MV-4-11 (cell line): ENCODE measurements around the gene CRB2.

Source experiments
- DNase-seq: peaks from one replicate; lab custom pipeline; 2025; lab: John Stamatoyannopoulos, UW

Gene CRB2

DNA sequence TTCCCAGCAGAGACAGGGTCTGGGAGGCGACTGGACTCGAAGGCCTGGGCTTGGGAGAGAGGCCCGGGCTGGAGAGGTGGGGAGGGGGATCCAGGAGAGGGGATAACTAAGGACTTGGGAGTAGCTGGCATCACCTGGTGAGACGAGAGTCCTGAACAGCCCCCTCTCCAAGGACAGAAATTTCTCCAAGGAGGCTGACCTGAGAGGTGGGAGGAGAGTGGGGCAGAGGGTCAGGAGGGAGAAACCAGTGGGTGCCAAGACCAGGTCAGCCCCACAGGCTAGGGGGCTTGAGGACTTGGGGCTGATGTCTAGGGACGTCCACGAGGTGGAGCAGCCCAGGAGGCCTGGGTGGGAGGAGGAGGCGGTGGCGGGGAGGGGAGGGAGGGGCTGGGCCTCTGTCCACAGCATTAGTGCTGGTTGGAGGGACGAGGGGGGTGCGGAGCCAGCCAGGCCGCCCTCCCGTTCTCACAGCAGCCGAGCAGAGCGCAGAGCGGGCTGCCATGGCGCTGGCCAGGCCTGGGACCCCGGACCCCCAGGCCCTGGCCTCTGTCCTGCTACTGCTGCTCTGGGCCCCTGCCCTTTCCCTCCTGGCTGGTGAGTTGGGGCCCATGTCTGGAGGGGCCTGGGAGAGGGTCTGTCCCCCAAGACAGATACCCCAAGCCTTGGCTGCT is at the start of gene CRB2:
TSS of gene CRB2 (plus strand) at position 437 of the 671 bp plus-strand sequence. CDS start at position 501, 64 bp downstream.
- no peak for DNase-seq

DNA sequence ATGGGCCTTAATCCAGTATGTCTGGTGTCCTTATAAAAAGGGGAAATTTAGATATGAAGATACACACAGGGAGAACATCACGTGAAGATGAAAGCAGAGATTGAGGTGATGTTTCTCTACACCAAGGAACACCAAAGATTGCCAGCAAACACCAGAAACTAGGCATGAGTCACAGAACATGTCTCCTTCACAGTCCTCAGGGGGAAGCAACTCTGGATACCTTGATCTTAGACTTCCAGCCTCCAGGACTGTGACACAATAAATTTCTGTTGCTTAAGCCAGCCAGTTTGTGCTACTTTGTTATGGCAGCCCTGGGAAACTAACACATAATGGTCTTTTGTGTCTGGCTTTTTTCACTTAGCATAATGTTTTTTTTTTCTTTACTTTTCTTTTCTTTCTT is 46.4 kb upstream of the CRB2 start:
- DNase-seq, result no peak

DNA sequence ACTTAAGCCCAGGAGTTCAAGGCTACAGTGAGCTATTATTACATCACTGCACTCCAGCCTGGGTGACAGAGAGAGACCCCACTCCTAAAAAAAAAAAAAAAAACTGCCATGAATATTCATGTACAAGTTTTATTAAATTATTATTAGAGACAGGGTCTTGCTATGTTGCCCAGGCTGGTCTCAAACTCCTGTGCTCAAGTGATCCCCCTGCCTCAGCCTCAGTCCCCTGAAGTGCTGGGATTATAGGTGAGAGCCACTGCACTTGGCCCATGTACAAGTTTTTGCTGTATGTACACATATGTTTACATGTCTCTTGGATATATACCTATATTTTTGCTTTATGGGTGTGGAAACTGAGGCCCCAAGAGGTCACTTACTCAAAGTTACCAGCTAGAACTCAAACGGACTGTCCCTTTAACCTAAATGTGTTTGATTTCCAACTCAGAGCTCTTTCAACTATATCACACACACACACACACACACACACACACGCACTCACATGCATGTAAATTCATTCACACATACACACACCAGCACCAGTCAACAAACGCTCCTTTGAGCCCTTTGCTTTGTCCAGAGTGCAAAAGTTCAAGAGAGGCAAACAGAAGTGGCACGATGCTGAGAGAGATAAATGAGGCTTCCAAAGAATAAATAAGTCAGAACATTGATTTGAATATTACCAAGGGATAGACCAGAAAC is 45.3 kb upstream of the CRB2 start:
- DNase-seq, result no peak

DNA sequence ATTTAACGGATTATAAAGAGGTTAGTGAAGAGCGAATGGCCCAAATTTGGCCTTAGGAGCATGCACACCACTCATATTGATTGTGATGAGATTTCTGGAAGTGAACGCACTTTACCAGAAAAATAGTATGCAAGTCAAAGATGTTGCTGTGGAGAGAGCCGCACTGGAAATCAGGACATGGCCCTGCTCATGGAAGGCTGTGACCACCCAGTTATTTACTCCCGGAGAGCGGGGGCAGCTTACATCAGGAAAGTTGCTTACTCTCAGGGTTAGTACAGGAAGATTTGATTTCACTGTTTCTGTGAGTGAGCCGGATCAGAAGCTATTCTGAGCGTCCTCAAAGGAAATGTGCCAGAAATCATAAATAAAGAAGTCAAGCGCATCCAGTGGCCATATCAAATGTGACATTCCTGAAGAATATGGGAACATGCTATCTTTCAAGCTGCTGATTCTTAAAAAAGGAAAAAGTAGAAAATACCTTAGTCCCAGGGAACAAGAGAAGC is 44.7 kb upstream of the CRB2 start:
- DNase-seq, result no peak

DNA sequence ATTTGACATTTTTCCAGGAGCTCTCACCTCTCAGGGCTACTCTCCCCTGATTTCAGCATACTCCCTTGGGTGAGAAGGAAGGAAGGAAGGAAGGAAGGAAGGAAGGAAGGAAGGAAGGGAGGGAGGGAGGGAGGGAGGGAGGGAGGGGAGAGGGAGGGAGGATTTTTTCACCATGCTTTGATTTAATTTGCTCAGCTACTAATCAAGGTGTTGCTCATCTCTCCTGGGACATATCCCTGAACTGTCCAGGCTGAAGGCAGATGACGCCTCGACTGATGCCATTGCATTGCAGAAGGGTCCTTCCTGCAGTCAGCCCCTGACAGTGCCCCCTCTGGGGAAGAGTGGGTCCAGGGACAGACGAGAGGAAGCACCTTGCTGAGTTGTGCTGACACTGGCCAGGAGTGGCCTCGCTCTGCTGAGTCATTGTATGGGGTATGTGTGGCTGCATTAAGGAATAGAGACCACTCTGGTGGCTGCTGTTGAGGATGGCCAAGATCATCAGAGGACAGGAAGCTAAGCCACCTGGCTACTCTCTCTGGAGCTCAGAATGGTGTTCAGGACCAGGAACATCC is 43.6 kb upstream of the CRB2 start:
- DNase-seq, result no peak

DNA sequence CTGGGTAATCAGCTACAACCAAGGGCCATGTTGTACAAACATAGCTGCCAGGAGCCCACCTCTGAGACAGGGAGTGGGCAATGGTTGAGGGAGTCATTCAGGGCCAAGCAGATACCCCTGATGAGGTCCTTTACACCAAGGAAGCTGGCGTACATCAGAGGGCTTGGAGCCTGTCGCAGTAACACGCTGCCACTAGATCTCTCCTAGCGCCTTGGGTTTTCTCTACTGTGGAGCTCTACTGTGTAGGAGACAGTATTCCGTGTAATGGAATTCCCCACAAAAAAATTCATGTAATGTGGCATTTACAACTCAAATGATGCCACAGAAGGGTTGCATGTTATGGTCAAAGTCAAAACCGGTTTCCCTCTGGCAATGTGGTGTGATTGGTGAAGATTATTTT is 41.4 kb upstream of the CRB2 start:
- DNase-seq, result no peak

DNA sequence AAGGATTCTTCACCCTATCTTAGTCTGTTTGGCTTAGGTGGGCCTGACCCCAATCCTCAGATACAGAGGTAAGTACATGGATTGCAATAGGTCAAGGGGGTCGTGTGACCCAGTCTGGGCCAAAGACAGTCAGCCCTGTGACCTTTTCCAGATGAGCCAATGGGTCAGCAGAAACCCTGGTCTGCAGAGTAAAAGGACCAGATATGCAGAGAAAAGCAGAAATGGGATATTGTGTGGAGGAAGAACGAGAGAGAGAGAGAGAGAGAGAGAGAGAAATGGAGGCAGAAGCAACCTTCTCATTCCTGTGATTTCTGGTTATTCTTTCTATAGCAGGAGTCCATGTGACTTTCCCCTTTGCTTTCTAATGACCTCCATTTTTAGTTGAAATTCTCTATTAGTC is 40.4 kb upstream of the CRB2 start:
- no peak for DNase-seq

DNA sequence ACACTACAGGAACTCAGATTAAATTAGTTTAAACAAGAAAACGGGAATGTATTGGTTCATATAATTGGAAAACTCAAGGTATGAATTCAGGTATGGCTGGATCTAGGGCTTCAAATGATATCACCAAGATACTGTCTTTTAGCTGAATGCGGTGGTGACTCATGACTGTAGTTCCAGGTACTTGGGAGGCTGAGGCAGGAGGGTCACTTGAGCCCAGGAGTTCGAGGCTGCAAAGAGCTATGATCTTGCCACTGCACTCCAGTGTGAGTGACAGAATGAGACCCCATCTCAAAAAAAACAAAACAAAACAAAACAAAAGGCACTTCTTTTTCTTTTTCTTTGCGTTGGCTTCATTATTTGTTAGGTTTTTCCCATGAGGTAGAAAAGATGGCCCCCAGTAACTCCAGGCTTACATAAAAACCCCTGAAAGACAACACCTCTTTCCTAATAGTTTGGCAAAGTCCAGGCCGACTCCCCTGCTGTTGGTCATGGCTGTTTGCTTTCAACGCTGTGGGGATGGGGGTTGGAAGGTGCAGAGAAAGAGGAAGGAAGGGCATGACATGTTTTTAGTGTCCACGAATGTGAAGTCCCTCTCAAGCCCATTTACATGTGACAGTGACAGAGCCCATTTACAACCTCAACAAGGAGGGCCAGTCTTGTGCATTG is 39.8 kb upstream of the CRB2 start:
- peak; percentile 63 for DNase-seq

DNA sequence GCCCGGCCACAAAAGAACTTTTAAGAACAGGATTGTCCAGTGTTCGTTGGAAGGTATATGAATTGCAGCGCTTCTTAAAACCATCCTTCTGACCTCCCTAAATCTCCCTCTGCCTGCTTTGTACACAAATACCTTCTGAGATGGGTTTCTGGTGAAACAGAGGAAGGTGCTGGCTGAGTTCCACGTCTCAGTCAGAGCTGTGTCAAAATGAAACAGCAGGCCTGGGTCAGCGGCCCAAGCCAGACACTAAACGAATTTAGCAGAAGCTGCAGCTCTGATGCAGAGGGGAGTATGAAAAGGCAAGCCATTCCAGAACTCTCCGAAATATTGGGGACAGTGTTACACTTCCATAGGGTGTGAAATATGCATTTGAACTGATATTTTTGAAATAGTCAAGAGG is 37.8 kb upstream of the CRB2 start:
- DNase-seq, result no peak

DNA sequence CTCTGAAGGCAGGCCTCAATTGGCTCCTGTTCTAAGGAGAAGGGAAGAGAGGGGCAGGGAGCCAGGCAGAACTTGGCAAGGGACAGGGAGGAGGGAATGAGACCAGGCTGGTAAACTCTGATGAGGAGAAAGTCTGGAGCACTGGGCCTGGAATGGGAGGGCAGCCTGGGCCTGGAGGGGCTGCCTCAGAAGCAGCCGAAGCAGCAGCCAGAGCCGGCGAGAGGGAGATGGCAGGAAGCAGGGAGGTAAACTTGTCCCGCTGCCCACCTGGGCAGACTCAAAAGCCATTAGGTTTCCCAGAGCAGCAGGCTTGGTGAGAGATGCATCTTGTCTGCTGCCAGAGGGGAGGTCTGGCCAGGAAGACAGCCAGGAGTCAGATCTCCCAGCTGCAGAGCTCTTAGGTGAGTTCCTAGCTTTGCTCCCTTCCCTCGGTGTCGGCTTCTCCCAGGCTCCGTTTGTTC is 37.0 kb upstream of the CRB2 start:
- no peak for DNase-seq

DNA sequence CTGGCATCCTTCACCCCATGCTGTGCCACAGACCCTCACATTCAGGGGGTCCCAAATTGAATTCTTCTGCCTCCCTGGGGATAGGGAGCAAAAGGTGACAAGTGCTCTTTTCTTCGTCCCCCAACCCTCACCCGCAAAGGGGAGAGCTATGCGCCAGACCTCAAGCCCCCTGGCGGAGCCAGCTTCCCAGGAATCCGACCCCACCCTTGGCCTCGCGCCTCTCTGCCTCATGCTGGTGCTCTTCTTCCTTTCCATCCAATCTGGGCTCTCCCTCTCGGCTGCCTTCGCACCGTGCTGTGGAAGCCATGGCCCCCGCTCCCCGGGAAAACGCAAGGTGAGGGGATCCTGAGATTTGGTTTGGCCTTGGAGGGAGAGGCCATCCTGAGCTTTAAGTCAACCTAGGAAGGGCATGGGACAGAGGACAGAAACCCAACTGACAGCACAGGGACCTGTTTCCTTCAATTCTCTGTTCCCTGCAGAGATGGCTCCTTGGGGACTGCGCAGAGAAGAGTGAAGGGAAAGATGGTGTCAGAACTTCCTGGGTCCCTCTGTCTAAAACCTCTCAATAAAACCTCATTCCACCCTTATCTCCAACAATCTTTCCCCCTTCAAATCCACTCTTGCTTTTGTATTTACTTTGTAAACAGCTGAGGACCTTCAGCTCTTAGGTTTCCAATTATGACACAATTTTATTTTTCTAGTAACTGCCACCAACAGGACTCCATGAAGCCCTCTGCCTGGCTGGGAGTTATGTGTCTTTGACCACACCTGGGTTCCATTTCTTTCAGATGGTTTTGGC is 36.3 kb upstream of the CRB2 start:
- DNase-seq, result no peak

DNA sequence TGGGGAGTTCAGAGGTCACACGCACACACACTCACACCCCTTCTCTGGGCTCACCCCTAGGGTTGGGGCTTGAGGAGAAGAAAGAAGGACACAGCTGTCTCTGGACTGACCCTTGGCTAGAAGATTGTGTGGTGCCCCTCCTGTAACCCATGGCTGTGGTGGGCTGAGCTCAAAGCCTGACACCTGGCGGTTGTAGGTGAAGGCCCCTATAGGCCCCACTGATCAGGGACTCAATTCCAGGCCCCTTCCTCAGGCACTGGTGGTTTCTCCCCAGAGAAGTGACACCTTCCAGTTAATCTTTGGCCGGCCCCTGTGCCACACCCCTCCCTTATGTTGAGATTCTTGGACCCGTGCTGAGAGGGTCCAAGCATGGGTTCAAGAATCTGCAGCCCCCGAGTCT is 35.2 kb upstream of the CRB2 start:
- no peak for DNase-seq

DNA sequence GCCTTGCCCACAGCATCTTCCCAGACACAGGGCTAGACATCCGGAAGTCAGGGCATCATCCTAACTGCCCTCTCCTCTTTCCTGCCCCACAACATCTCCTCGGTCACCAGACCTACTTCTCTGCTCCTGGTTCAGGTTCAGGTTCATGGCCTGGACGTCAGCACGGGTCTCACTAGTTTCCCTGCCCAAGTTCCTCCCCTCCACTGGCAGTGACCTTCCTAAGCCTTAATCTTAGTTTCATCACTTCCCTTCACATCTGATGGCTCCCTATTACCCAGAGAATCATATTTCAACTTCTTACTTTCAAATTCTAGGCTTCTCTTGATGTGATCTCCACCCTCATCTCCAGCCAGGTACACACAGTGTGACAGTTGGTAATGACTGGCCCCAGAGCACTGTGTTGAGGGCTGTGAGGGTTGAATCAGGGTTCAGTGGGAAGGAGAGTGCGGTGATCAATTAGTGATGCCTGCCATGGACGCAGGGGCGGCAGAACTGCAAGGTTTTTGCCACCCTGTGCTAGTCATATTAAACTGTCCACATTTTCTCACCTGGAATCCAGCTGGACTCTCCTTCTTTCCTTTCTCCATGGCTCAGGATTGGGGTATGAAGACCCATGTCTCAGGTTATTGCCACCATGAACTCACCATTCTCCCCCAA is 34.3 kb upstream of the CRB2 start:
- peak; percentile 10 for DNase-seq

DNA sequence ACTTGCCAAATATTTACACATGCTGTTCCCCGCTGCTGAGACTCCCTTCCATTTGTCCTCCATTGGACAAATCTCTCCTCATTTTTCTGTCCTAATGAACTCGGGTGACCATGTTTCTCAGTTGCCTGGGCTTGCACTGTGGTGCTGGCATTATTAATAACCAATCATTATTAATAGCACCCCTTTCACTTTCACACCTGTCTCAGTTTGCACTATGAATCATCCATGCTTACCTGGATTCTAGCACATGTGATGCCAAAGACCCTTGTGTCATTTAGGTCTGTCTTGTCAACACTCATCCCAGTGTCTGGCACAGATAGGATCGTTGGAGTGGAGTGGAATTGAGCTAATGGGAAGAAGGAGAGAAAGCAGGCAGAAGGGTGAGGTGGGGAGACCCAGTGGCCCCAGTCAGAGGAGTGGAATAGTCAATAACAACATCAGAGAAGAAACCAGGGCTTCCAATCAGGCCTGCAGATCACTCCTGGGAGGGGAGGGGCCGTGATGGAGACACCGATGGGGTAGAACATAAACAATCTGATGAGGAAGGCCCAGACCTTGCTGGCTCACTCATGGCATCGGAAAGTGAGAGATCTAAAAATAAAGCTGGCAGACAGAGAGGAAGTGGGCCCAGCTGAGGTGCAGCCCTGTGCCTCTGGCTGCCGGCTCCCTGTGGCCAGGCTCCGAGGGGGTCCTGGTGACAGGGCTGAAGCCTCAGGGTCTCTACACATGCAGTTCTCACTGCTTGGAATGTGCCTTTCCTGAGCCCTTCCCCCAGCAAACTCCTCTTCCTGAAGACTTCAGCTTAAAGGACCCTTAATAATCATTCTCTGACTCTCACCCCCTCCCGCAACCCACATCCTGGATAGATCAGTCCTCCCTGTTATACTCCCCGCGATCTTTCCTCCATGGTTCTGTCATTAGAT is 33.5 kb upstream of the CRB2 start:
- DNase-seq, result peak; percentile 68

DNA sequence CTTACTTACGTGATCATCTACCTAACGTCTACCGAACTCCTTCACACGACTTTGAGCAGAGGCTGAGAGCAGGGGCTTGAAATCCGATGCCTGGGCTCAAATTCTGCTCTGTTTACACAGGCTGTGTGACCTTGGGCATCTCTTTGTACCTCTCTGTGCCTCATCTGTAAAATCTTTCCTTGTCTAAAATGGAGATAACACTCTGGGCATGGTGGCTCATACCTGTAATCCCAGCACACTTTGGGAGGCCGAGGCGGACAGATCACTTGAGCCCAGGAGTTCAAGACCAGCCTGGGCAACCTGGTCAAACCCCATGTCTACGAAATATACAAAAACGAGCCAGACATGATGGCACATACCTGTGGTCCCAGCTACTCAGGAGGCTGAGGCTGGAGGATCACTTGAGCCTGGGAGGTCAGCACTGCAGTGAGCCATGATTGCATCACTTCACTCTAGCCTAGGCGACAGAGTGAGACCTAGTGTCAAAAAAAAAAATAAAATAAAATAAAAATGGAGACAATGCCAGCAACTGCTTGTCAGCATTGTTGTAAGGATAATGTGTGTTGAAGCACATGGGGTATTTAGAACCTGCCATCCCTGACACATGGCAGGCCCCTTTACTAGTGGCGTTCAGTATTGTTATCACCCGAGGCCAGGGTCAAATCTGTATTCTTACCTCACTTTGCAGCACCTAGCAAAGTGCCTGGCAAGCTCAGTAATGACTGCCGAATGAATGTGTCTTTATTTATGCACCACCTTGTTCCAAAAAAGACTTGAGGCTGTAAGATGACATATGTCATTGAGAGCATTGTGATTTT is 32.6 kb upstream of the CRB2 start:
- no peak for DNase-seq

DNA sequence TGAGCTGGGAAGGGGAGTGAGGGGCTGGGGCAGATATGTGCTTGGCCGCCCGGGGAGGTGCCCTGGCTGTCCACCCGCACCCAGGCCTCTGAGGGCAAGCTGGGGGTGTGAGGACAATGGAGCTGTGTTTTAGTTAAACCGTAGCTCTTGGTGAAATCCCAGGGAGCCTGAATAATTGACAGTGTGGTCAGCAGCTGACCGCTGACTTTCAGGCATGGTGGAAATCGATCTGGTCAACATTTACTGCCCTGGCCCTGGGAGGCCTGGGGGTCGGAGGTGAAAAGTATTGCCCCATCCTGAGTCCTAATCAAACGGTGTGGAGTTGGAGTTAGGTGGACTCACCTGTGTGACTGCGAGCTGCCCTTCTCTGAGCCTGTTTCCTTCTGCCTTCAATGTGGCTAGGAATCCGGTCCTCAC is 31.2 kb upstream of the CRB2 start:
- no peak for DNase-seq

DNA sequence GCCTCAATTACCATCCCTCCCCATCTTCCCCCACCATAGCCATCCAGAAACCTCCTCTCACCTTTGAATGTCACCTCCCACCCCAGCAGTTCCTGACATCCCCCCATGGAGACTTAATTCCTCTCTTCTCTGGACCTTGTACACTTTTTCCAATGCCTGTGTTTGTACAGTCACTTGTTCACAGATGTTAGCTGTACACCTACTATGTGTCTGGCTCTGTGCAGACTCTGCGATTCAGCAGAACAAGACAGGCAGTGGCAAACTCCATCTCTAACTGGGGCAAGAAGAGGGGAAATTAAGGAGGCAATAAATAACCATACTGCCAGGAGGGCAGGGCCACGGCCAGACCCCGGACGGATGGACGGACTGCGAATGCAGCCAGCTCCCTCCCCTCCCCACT is 29.8 kb upstream of the CRB2 start:
- DNase-seq, result no peak

DNA sequence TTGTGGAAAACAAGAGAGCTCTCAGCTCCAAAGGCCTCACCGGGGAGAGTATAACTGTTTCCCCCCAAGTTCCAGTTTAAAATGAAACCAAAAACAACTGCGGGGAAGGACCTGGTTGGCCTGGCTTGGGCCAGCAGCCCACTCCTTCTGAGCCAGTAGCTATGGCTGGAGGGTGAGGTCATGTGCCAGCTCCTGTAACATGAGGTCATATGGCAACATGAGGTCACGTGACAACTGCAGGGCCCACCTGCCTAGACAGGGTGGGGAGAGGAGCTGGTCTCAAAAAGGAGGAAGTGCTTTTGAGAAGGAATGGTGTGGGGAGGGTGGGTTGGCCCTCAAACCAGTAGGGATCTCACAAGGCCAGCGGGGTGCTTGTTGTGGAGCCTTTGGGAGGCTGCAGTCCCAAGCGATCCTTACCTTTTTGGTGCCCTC is 29.3 kb upstream of the CRB2 start:
- peak; percentile 75 for DNase-seq

DNA sequence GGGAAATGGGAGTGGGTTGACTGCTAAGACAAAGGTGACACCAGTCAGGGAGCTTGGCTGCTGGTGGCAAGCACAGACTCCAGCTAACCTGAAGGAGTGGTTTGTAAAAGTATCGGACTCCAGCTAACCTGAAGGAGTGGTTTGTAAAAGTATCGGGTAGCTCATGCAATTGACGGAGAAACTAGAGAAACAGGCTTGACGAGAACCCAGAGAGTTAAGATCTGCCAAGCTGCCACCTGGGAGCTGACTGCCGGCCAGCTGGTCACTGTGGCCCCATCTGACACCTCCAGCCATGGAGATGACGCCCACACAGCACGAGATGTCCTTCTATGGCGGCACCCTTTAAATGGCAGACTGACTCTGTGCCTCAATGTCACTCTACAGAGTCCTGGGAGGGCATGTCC is 28.3 kb upstream of the CRB2 start:
- no peak for DNase-seq
